ENCODE measurements around the gene SOCS6. TPM values are rescaled to one million over a fixed set of nuclear protein-coding genes. Genes with fewer than 3 reads are reported as not detected.

Gene SOCS6
- total and polyA plus RNA-seq, 2 experiments from 2014 or later, result 4.4 to 13.3 TPM

DNA sequence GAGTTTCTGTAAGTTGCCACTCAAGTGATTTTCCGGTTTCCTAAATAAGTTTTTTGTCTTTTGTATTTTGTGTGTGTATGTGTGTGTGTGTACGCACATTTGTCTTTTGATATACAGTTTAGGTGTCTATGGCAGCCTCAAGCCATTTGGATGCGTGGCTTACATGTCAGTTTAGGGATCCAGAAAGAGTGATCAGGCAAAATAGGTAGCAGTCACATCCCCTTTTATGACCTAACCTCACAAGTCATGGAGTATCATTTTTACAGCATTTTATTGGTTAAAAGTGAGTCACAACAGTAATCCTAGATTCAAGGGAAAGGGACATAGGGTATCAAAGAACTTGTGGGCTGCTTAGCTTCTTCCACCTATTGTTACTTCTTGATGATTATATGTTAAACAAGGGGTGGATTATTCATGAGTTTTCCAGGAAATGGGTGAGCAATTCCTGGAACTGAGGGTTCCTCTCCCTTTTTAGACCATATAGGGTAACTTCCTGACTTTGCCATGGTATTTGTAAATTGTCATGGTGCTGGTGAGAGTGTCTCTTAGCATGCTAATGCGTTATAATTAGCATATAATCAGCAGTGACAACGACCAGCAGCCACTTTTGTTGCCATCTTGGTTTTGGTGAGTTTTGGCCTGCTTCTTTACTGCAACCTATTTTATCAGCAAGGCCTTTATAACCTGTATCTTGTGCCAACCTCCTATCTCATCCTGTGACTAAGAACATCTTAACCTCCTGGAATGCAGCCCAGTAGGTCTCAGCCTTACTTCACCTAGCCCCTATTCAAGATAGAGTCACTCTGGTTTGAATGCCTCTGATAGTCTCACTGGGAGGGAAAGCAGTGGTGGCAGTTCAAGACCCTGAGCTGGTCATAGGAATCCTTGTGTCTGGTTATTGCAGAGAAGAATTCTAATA is 8.6 kb upstream of the SOCS6 start:
- Histone ChIP-seq H3K4me2 (no peak overlapping the region), H2AFZ (no peak overlapping the region), H3K36me3 (ENCODE audit: insufficient read depth) (no peaks in the 10 kb centered on the region), H3K27ac (ENCODE audit: low read depth) (no peak overlapping the region), H3K27me3 (ENCODE audit: insufficient read depth) (no peaks in the 10 kb centered on the region), H3K4me3 (no peak overlapping the region), H3K79me2 (replicated peaks; ENCODE audit: insufficient read depth) (no peaks in the 10 kb centered on the region), H3K9me2 (ENCODE audit: insufficient read depth) (no peaks in the 10 kb centered on the region), H3K4me1 (ENCODE audit: insufficient read depth) (no peaks in the 10 kb centered on the region), H3F3A (replicated peaks; ENCODE audit: low read depth) (no peaks in the 10 kb centered on the region), H4K20me1 (replicated peaks; ENCODE audit: insufficient read depth) (no peaks in the 10 kb centered on the region)
- DNase-seq (ENCODE audit: low spot score) (no peak), ATAC-seq (no peak)
- no peak for TF ChIP-seq CREB1 (CRISPR knock-in tag; IDR thresholded peaks at IDR 0.05; ENCODE audit: low read depth)
- Mint-ChIP-seq H3K4me3 (no peak overlapping the region), H3K27me3 (ENCODE audit: insufficient read depth, low read depth, poor library complexity) (peaks cover 4% of the 10 kb centered on the region), H3K4me1 (peaks cover 9% of the 10 kb centered on the region), H3K27ac (no peak overlapping the region), H3K9me3 (peaks cover 10% of the 10 kb centered on the region; the same call in 2 of the 3 replicates), H3K36me3 (ENCODE audit: low read depth) (no peaks in the 10 kb centered on the region; the same call in 2 of the 3 replicates)

DNA sequence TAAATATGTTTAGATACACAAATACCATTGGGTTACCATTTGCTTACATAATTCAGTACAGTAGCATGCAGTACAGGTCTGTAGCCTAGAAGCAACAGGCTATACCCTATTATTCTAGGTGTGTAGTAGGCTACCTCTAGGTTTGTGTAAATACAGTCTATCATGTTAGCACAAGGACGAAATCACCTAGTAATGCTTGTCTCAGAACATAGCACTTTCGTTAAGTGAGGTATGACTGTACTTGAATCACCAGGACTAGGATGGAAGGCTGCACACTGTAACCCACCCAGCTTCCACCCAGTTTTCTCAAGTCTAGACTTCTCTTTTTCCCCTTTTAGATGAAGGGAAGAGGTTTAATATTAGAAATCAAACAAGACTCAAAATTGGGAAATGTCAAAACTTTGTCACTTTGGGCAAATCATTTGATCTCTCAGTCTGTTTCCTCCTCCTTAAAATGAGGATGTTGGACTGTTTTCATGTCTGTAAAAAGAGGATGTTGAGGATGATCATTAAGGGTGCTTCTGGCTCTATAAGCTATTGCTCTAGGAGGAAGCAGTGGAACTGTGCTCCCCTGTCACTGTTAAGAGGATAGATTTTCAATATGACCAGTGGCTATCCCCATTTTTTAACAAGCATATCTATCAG is 3.7 kb upstream of the SOCS6 start:
- H3K27ac ChIP-seq (ENCODE audit: low read depth), result no peak overlapping the region
- H3K36me3 Mint-ChIP-seq (ENCODE audit: low read depth), result no peaks in the 10 kb centered on the region; the same call in 2 of the 3 replicates
- no peaks in the 10 kb centered on the region for H3F3A ChIP-seq (replicated peaks; ENCODE audit: low read depth)
- H3K4me1 ChIP-seq (ENCODE audit: insufficient read depth), result peaks cover 6% of the 10 kb centered on the region; the same call in 1 of the 2 replicates
- H3K4me1 Mint-ChIP-seq, result peaks cover 2% of the 10 kb centered on the region; the same call in 1 of the 3 replicates
- no peaks in the 10 kb centered on the region for H4K20me1 ChIP-seq (replicated peaks; ENCODE audit: insufficient read depth)
- H3K27ac Mint-ChIP-seq, result no peak overlapping the region
- TF ChIP-seq NANOG (IDR thresholded peaks at IDR 0.05; ENCODE audit: borderline replicate concordance) (no peak), ZNF114 (CRISPR knock-in tag; IDR thresholded peaks at IDR 0.05) (no peak), STAT1 (IDR thresholded peaks at IDR 0.05; ENCODE audit: unreplicated experiment) (no peak), POLR2AphosphoS5 (IDR thresholded peaks at IDR 0.05; ENCODE audit: low read depth) (no peak)
- DNase-seq (ENCODE audit: low spot score) (no peak), ATAC-seq (no peak)
- peaks cover 5% of the 10 kb centered on the region for H3K79me2 ChIP-seq (replicated peaks; ENCODE audit: insufficient read depth)
- peaks cover 9% of the 10 kb centered on the region for H3K27me3 ChIP-seq (ENCODE audit: insufficient read depth)
- peaks cover 7% of the 10 kb centered on the region; the same call in 2 of the 3 replicates for H3K9me3 Mint-ChIP-seq
- H2AFZ ChIP-seq, result no peak overlapping the region; the same call in 1 of the 2 replicates
- H3K36me3 ChIP-seq (ENCODE audit: insufficient read depth), result no peaks in the 10 kb centered on the region
- peaks cover 4% of the 10 kb centered on the region for H3K27me3 Mint-ChIP-seq (ENCODE audit: insufficient read depth, low read depth, poor library complexity)
- H3K4me2 ChIP-seq, result no peak overlapping the region
- no peak overlapping the region for H3K4me3 Mint-ChIP-seq
- H3K4me3 ChIP-seq, result no peak overlapping the region
- no peaks in the 10 kb centered on the region for H3K9me2 ChIP-seq (ENCODE audit: insufficient read depth)

DNA sequence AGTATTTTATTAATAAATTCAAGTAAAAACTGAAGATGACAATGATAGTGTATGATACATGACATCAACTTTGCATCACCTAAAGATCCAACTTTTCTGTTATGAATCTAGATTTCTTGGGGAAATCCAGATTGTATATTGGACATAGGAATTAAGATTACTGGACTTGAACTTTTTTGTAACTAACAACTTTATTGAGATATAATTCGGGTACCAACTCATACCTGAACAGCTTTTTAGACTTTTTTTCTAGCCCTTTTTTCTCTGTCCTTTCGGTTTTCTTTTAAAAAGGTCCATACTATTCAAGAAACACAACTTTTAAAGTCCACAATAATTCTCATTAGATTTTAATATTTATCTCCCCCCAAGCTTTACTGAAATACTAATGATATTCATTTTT is 1.1 kb upstream of the SOCS6 start:
- H2AFZ ChIP-seq, result no peak overlapping the region; the same call in 1 of the 2 replicates
- Mint-ChIP-seq H3K36me3 (ENCODE audit: low read depth) (no peaks in the 10 kb centered on the region; the same call in 2 of the 3 replicates), H3K9me3 (no peaks in the 10 kb centered on the region), H3K27me3 (ENCODE audit: insufficient read depth, low read depth, poor library complexity) (peaks cover 4% of the 10 kb centered on the region), H3K4me3 (peak overlapping the region; percentile 71), H3K4me1 (peaks cover 20% of the 10 kb centered on the region), H3K27ac (no peak overlapping the region)
- no peaks in the 10 kb centered on the region for H3F3A ChIP-seq (replicated peaks; ENCODE audit: low read depth)
- no peaks in the 10 kb centered on the region for H3K9me2 ChIP-seq (ENCODE audit: insufficient read depth)
- peaks cover 5% of the 10 kb centered on the region; the same call in 1 of the 2 replicates for H4K20me1 ChIP-seq (replicated peaks; ENCODE audit: insufficient read depth)
- peaks cover 31% of the 10 kb centered on the region for H3K79me2 ChIP-seq (replicated peaks; ENCODE audit: insufficient read depth)
- peaks cover 9% of the 10 kb centered on the region for H3K27me3 ChIP-seq (ENCODE audit: insufficient read depth)
- ATAC-seq (no peak), DNase-seq (ENCODE audit: low spot score) (no peak)
- H3K4me1 ChIP-seq (ENCODE audit: insufficient read depth), result peaks cover 15% of the 10 kb centered on the region
- no peak overlapping the region for H3K27ac ChIP-seq (ENCODE audit: low read depth)
- no peaks in the 10 kb centered on the region for H3K36me3 ChIP-seq (ENCODE audit: insufficient read depth)
- peak overlapping the region; percentile 96 for H3K4me2 ChIP-seq
- peak overlapping the region; percentile 89 for H3K4me3 ChIP-seq
- no peak for TF ChIP-seq ZNF114 (CRISPR knock-in tag; IDR thresholded peaks at IDR 0.05)
- TF ChIP-seq, protein P1, sequence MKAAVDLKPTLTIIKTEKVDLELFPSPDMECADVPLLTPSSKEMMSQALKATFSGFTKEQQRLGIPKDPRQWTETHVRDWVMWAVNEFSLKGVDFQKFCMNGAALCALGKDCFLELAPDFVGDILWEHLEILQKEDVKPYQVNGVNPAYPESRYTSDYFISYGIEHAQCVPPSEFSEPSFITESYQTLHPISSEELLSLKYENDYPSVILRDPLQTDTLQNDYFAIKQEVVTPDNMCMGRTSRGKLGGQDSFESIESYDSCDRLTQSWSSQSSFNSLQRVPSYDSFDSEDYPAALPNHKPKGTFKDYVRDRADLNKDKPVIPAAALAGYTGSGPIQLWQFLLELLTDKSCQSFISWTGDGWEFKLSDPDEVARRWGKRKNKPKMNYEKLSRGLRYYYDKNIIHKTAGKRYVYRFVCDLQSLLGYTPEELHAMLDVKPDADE (IDR thresholded peaks at IDR 0.05), result no peak
- no peak for TF ChIP-seq JUNB (IDR thresholded peaks at IDR 0.05; ENCODE audit: unreplicated experiment)
- no peak for TF ChIP-seq EZH2phosphoT487 (IDR thresholded peaks at IDR 0.05; ENCODE audit: unreplicated experiment)
- no peak for TF ChIP-seq NANOG (IDR thresholded peaks at IDR 0.05; ENCODE audit: borderline replicate concordance)
- TF ChIP-seq, protein P2, sequence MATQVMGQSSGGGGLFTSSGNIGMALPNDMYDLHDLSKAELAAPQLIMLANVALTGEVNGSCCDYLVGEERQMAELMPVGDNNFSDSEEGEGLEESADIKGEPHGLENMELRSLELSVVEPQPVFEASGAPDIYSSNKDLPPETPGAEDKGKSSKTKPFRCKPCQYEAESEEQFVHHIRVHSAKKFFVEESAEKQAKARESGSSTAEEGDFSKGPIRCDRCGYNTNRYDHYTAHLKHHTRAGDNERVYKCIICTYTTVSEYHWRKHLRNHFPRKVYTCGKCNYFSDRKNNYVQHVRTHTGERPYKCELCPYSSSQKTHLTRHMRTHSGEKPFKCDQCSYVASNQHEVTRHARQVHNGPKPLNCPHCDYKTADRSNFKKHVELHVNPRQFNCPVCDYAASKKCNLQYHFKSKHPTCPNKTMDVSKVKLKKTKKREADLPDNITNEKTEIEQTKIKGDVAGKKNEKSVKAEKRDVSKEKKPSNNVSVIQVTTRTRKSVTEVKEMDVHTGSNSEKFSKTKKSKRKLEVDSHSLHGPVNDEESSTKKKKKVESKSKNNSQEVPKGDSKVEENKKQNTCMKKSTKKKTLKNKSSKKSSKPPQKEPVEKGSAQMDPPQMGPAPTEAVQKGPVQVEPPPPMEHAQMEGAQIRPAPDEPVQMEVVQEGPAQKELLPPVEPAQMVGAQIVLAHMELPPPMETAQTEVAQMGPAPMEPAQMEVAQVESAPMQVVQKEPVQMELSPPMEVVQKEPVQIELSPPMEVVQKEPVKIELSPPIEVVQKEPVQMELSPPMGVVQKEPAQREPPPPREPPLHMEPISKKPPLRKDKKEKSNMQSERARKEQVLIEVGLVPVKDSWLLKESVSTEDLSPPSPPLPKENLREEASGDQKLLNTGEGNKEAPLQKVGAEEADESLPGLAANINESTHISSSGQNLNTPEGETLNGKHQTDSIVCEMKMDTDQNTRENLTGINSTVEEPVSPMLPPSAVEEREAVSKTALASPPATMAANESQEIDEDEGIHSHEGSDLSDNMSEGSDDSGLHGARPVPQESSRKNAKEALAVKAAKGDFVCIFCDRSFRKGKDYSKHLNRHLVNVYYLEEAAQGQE (IDR thresholded peaks at IDR 0.05; ENCODE audit: unreplicated experiment), result no peak

Measured in GM23338 (cell line).